ENCODE measurements around the gene SPTBN5.

DNA sequence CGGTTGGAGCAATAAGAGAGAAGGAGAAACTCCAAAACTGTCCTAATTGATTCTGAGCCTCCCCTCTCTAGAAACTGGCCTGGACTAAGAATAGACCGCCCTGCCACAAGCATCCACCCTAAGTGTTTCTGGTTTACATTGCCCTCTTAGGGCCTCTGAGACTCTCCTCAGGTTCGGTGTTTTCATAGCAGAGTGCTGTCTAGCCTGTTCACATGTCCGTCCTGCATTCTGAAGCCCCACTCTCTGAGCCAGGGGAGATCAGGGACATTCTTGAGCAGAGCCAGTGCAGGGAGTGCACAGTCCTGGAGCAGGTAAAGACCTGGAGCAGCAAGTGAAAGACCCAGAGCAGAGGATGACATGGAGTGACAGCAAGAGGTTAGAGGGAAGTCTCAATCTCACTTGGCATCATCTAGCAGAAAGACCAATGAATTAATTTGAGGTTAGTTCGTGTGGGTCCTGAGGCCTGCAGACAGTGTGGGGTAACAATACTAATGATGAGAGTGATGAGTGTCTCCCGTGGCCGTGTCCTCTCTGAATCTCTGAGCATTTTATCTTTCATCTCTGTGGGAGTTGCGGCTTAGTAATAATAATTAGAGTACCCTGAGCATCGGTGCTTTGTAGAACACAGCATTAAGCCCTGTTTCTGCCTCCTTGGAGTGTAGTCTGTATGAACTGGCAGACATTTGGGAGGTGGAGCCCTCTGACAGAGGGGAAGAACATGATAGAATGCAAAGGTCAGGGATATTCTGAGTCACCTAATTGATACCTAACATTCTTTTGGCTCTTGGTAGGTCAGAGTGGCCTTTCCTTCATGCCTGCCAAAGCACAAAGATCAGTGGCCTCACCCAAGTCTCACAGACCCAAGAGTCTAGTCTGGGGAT lies 95.0 kb downstream of the SPTBN5 start:
- TF ChIP-seq POLR2A (IDR thresholded peaks at IDR 0.05) = no peak
- TF ChIP-seq, protein P1, sequence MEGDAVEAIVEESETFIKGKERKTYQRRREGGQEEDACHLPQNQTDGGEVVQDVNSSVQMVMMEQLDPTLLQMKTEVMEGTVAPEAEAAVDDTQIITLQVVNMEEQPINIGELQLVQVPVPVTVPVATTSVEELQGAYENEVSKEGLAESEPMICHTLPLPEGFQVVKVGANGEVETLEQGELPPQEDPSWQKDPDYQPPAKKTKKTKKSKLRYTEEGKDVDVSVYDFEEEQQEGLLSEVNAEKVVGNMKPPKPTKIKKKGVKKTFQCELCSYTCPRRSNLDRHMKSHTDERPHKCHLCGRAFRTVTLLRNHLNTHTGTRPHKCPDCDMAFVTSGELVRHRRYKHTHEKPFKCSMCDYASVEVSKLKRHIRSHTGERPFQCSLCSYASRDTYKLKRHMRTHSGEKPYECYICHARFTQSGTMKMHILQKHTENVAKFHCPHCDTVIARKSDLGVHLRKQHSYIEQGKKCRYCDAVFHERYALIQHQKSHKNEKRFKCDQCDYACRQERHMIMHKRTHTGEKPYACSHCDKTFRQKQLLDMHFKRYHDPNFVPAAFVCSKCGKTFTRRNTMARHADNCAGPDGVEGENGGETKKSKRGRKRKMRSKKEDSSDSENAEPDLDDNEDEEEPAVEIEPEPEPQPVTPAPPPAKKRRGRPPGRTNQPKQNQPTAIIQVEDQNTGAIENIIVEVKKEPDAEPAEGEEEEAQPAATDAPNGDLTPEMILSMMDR (IDR thresholded peaks at IDR 0.05) = no peak
